Measurements from ENCODE around the gene RAB3C. TPM values are rescaled to one million over a fixed set of nuclear protein-coding genes. Genes with fewer than 3 reads are reported as not detected.

RAB3C gene
- total and polyA plus RNA-seq, 2 experiments from 2014 or later = 15.0 to 30.6 TPM

GRCh38 chr5:58750036-58750435, 167.2 kb downstream of the RAB3C start:
- Histone ChIP-seq H3K4me2 (no peak overlapping the region), H3K27me3 (ENCODE audit: insufficient read depth) (no peaks in the 10 kb centered on the region), H3F3A (replicated peaks; ENCODE audit: low read depth) (no peaks in the 10 kb centered on the region), H3K27ac (ENCODE audit: low read depth) (no peak overlapping the region), H3K36me3 (ENCODE audit: insufficient read depth) (no peaks in the 10 kb centered on the region), H3K79me2 (replicated peaks; ENCODE audit: insufficient read depth) (no peaks in the 10 kb centered on the region), H3K4me3 (no peak overlapping the region), H4K20me1 (replicated peaks; ENCODE audit: insufficient read depth) (no peaks in the 10 kb centered on the region), H2AFZ (no peak overlapping the region), H3K9me2 (ENCODE audit: insufficient read depth) (no peaks in the 10 kb centered on the region), H3K4me1 (ENCODE audit: insufficient read depth) (no peaks in the 10 kb centered on the region)
- Mint-ChIP-seq H3K27ac (no peak overlapping the region), H3K9me3 (no peaks in the 10 kb centered on the region), H3K4me1 (peaks cover 17% of the 10 kb centered on the region), H3K27me3 (ENCODE audit: insufficient read depth, low read depth, poor library complexity) (no peaks in the 10 kb centered on the region), H3K36me3 (ENCODE audit: low read depth) (no peaks in the 10 kb centered on the region), H3K4me3 (no peak overlapping the region)
- TF ChIP-seq EZH2phosphoT487 (IDR thresholded peaks at IDR 0.05; ENCODE audit: unreplicated experiment) (no peak), POLR2AphosphoS5 (IDR thresholded peaks at IDR 0.05; ENCODE audit: low read depth) (no peak), CTCF (conservative IDR thresholded peaks at IDR 0.05; ENCODE audit: low read depth in 2 of 2) (no peak), STAT1 (IDR thresholded peaks at IDR 0.05; ENCODE audit: unreplicated experiment) (no peak)
- TF ChIP-seq, protein P1, sequence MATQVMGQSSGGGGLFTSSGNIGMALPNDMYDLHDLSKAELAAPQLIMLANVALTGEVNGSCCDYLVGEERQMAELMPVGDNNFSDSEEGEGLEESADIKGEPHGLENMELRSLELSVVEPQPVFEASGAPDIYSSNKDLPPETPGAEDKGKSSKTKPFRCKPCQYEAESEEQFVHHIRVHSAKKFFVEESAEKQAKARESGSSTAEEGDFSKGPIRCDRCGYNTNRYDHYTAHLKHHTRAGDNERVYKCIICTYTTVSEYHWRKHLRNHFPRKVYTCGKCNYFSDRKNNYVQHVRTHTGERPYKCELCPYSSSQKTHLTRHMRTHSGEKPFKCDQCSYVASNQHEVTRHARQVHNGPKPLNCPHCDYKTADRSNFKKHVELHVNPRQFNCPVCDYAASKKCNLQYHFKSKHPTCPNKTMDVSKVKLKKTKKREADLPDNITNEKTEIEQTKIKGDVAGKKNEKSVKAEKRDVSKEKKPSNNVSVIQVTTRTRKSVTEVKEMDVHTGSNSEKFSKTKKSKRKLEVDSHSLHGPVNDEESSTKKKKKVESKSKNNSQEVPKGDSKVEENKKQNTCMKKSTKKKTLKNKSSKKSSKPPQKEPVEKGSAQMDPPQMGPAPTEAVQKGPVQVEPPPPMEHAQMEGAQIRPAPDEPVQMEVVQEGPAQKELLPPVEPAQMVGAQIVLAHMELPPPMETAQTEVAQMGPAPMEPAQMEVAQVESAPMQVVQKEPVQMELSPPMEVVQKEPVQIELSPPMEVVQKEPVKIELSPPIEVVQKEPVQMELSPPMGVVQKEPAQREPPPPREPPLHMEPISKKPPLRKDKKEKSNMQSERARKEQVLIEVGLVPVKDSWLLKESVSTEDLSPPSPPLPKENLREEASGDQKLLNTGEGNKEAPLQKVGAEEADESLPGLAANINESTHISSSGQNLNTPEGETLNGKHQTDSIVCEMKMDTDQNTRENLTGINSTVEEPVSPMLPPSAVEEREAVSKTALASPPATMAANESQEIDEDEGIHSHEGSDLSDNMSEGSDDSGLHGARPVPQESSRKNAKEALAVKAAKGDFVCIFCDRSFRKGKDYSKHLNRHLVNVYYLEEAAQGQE (IDR thresholded peaks at IDR 0.05; ENCODE audit: unreplicated experiment) = no peak
- TF ChIP-seq, protein P2, sequence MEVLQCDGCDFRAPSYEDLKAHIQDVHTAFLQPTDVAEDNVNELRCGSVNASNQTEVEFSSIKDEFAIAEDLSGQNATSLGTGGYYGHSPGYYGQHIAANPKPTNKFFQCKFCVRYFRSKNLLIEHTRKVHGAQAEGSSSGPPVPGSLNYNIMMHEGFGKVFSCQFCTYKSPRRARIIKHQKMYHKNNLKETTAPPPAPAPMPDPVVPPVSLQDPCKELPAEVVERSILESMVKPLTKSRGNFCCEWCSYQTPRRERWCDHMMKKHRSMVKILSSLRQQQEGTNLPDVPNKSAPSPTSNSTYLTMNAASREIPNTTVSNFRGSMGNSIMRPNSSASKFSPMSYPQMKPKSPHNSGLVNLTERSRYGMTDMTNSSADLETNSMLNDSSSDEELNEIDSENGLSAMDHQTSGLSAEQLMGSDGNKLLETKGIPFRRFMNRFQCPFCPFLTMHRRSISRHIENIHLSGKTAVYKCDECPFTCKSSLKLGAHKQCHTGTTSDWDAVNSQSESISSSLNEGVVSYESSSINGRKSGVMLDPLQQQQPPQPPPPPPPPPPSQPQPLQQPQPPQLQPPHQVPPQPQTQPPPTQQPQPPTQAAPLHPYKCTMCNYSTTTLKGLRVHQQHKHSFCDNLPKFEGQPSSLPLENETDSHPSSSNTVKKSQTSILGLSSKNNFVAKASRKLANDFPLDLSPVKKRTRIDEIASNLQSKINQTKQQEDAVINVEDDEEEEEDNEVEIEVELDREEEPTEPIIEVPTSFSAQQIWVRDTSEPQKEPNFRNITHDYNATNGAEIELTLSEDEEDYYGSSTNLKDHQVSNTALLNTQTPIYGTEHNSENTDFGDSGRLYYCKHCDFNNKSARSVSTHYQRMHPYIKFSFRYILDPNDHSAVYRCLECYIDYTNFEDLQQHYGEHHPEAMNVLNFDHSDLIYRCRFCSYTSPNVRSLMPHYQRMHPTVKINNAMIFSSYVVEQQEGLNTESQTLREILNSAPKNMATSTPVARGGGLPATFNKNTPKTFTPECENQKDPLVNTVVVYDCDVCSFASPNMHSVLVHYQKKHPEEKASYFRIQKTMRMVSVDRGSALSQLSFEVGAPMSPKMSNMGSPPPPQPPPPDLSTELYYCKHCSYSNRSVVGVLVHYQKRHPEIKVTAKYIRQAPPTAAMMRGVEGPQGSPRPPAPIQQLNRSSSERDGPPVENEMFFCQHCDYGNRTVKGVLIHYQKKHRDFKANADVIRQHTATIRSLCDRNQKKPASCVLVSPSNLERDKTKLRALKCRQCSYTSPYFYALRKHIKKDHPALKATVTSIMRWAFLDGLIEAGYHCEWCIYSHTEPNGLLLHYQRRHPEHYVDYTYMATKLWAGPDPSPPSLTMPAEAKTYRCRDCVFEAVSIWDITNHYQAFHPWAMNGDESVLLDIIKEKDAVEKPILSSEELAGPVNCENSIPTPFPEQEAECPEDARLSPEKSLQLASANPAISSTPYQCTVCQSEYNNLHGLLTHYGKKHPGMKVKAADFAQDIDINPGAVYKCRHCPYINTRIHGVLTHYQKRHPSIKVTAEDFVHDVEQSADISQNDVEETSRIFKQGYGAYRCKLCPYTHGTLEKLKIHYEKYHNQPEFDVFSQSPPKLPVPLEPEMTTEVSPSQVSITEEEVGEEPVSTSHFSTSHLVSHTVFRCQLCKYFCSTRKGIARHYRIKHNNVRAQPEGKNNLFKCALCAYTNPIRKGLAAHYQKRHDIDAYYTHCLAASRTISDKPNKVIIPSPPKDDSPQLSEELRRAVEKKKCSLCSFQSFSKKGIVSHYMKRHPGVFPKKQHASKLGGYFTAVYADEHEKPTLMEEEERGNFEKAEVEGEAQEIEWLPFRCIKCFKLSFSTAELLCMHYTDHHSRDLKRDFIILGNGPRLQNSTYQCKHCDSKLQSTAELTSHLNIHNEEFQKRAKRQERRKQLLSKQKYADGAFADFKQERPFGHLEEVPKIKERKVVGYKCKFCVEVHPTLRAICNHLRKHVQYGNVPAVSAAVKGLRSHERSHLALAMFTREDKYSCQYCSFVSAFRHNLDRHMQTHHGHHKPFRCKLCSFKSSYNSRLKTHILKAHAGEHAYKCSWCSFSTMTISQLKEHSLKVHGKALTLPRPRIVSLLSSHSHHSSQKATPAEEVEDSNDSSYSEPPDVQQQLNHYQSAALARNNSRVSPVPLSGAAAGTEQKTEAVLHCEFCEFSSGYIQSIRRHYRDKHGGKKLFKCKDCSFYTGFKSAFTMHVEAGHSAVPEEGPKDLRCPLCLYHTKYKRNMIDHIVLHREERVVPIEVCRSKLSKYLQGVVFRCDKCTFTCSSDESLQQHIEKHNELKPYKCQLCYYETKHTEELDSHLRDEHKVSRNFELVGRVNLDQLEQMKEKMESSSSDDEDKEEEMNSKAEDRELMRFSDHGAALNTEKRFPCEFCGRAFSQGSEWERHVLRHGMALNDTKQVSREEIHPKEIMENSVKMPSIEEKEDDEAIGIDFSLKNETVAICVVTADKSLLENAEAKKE (CRISPR knock-in tag; IDR thresholded peaks at IDR 0.05) = no peak
- no peak for ATAC-seq
- DNase-seq (ENCODE audit: low spot score) = no peak
